Hepatocyte (in vitro differentiated cells): ENCODE data around the gene ITM2C. TPM values are rescaled to one million over a fixed set of nuclear protein-coding genes. Genes with fewer than 3 reads are reported as not detected.

ENCODE experiments used
- DNase-seq: peaks from one replicate; pipeline ENCODE4 v3.0.0-alpha.2; 2016; ENCODE audit warnings: low spot score
- H2AFZ ChIP-seq: fragments of 200-600 bp; sonication (generic); 2 replicates; pipeline ENCODE4 v1.6.0; 2016; ENCODE audit warnings: antibody characterized with exemption, mild to moderate bottlenecking
- H3K27ac ChIP-seq: fragments of 200-600 bp; sonication (generic); 2 replicates; pipeline ENCODE4 v1.5.1; 2016; ENCODE audit warnings: mild to moderate bottlenecking
- H3K27me3 ChIP-seq: fragments of 200-600 bp; sonication (generic); 2 replicates; pipeline ENCODE4 v1.6.1; 2016
- H3K36me3 ChIP-seq: fragments of 200-600 bp; sonication (generic); replicated peaks from 2 replicates; pipeline ENCODE4 v1.5.1; 2016; ENCODE audit warnings: low read depth; ENCODE audit not compliant: insufficient read depth
- H3K4me1 ChIP-seq: fragments of 200-600 bp; sonication (generic); 2 replicates; pipeline ENCODE4 v1.5.1; 2016; ENCODE audit warnings: mild to moderate bottlenecking, moderate library complexity; ENCODE audit not compliant: insufficient read depth
- H3K4me2 ChIP-seq: fragments of 200-600 bp; sonication (generic); 2 replicates; pipeline ENCODE4 v1.6.0; 2016
- H3K4me3 ChIP-seq: fragments of 200-600 bp; sonication (generic); 2 replicates; pipeline ENCODE4 v1.5.1; 2016; ENCODE audit warnings: mild to moderate bottlenecking
- H3K79me2 ChIP-seq: fragments of 200-600 bp; sonication (generic); 2 replicates; pipeline ENCODE4 v1.6.0; 2017; ENCODE audit warnings: mild to moderate bottlenecking
- H3K9me2 ChIP-seq: fragments of 200-600 bp; sonication (generic); replicated peaks from 2 replicates; pipeline ENCODE4 v1.6.0; 2017; ENCODE audit warnings: mild to moderate bottlenecking; ENCODE audit not compliant: insufficient read depth
- H3K9me3 ChIP-seq: fragments of 200-600 bp; sonication (generic); 2 replicates; pipeline ENCODE4 v1.5.1; 2016; ENCODE audit warnings: low read depth, mild to moderate bottlenecking
- H4K20me1 ChIP-seq: fragments of 200-600 bp; sonication (generic); 2 replicates; pipeline ENCODE4 v1.6.0; 2016; ENCODE audit warnings: mild to moderate bottlenecking; ENCODE audit not compliant: insufficient read depth, poor library complexity, severe bottlenecking
- CTCF ChIP-seq: fragments of 200-600 bp; sonication (generic); IDR thresholded peaks from 2 replicates; pipeline ENCODE4 v1.5.1; 2016; ENCODE audit warnings: antibody characterized with exemption, mild to moderate bottlenecking; ENCODE audit not compliant: poor library complexity
- EZH2 ChIP-seq: fragments of 200-600 bp; sonication (generic); IDR thresholded peaks from 2 replicates; pipeline ENCODE4 v1.6.1; 2016; ENCODE audit warnings: antibody characterized with exemption, mild to moderate bottlenecking, borderline replicate concordance
- EZH2phosphoT487 ChIP-seq: fragments of 200-600 bp; sonication (generic); IDR thresholded peaks from one replicate; pipeline ENCODE4 v1.6.1; 2018; ENCODE audit warnings: antibody characterized with exemption, mild to moderate bottlenecking, low read depth, moderate library complexity; ENCODE audit not compliant: unreplicated experiment, severe bottlenecking
- WGBS: methylation state at CpG from one replicate; pipeline ENCODE4 v1.1.6; 2016; ENCODE audit warnings: low lambda C conversion rate; ENCODE audit errors: missing lambda C conversion rate; 5-methylcytosine and 5-hydroxymethylcytosine counted together
- polyA plus RNA-seq: library from polyadenylated mRNA; unstranded; fragments of >200 nt; fragmentation: Nextera tagmentation; extraction: Ambion mirVana; gene quantifications from 2 replicates; pipeline ENCODE4 v1.2.1, GENCODE V29; 2016
- total RNA-seq: library from RNA; depleted of rRNA; stranded (reverse); fragments of >200 nt; gene quantifications from 2 replicates; pipeline ENCODE4 v1.2.3, GENCODE V29; 2014

ITM2C gene
- total and polyA plus RNA-seq, 2 experiments from 2014 or later = 485 to 537 TPM

- H3K27ac ChIP-seq = no peak overlapping the region
- H4K20me1 ChIP-seq = no peaks in the 10 kb centered on the region
- H3K4me3 ChIP-seq = no peak overlapping the region
- no peak overlapping the region for H3K4me2 ChIP-seq
- no peak overlapping the region for H2AFZ ChIP-seq
- no peaks in the 10 kb centered on the region for H3K9me2 ChIP-seq
- TF ChIP-seq EZH2 (no peak), EZH2phosphoT487 (no peak)
- H3K27me3 ChIP-seq = peaks cover 3% of the 10 kb centered on the region
- no peaks in the 10 kb centered on the region for H3K79me2 ChIP-seq
- WGBS = 72% methylated on average over 5 of the region's 5 CpGs
- H3K4me1 ChIP-seq = no peaks in the 10 kb centered on the region
- no peaks in the 10 kb centered on the region for H3K36me3 ChIP-seq
- DNase-seq = no peak
- no peaks in the 10 kb centered on the region for H3K9me3 ChIP-seq
These were observed 36.3 kb downstream of the ITM2C start for GRCh38 chr2:230901006-230901405.

GRCh38 chr2:230902180-230902899, 37.6 kb downstream of the ITM2C start:
- H3K79me2 ChIP-seq = no peaks in the 10 kb centered on the region
- no peak overlapping the region for H3K4me3 ChIP-seq
- WGBS = 41% methylated on average over 8 of the region's 8 CpGs
- H3K4me1 ChIP-seq = no peaks in the 10 kb centered on the region
- H4K20me1 ChIP-seq = no peaks in the 10 kb centered on the region
- H3K27ac ChIP-seq = no peak overlapping the region
- peak; percentile 80 for DNase-seq
- no peaks in the 10 kb centered on the region for H3K9me3 ChIP-seq
- H3K4me2 ChIP-seq = no peak overlapping the region
- peaks cover 3% of the 10 kb centered on the region for H3K27me3 ChIP-seq
- no peak overlapping the region for H2AFZ ChIP-seq
- TF ChIP-seq CTCF = peak; percentile 79
- TF ChIP-seq EZH2phosphoT487 = no peak
- no peaks in the 10 kb centered on the region for H3K36me3 ChIP-seq
- H3K9me2 ChIP-seq = no peaks in the 10 kb centered on the region

GRCh38 chr2:230903231-230904150, 38.7 kb downstream of the ITM2C start:
- Histone ChIP-seq H3K9me2 (no peaks in the 10 kb centered on the region), H3K9me3 (no peaks in the 10 kb centered on the region), H2AFZ (no peak overlapping the region), H3K4me1 (no peaks in the 10 kb centered on the region), H3K36me3 (no peaks in the 10 kb centered on the region), H3K27ac (no peak overlapping the region), H4K20me1 (no peaks in the 10 kb centered on the region), H3K27me3 (peaks cover 3% of the 10 kb centered on the region), H3K4me3 (no peak overlapping the region), H3K79me2 (no peaks in the 10 kb centered on the region), H3K4me2 (no peak overlapping the region)
- 92% methylated on average over 19 of the region's 19 CpGs for WGBS
- DNase-seq = no peak
- TF ChIP-seq EZH2 (no peak), EZH2phosphoT487 (no peak), CTCF (no peak)
